ENCODE data around the gene XG.
"Not testable (repeated sequence)": the region's sequence is repeated elsewhere in the genome, so short reads cannot be mapped to it uniquely, and the experiment has no call there.

The XG gene

GRCh38 chrX:2767631-2768455 is 16.0 kb downstream of the XG start:
- TF ChIP-seq CTCF (IDR thresholded peaks at IDR 0.05; ENCODE audit: low read depth, low read length) (no peak), POLR2A (IDR thresholded peaks at IDR 0.05; ENCODE audit: extremely low read depth, insufficient read length) (no peak), MYC (IDR thresholded peaks at IDR 0.05; ENCODE audit: low read depth, low read length) (no peak), MAX (IDR thresholded peaks at IDR 0.05; ENCODE audit: low read depth, low read length) (no peak; the same call in 1 of the 2 replicates)
- DNase-seq (ENCODE audit: low read depth), result peak; percentile 53
- no peak overlapping the region for H3K4me3 ChIP-seq (ENCODE audit: low read depth, low read length)

- DNase-seq (ENCODE audit: low read depth), result no peak
- TF ChIP-seq MYC (IDR thresholded peaks at IDR 0.05; ENCODE audit: low read depth, low read length) (no peak), CTCF (IDR thresholded peaks at IDR 0.05; ENCODE audit: low read depth, low read length) (no peak), POLR2A (IDR thresholded peaks at IDR 0.05; ENCODE audit: extremely low read depth, insufficient read length) (no peak), MAX (IDR thresholded peaks at IDR 0.05; ENCODE audit: low read depth, low read length) (no peak)
- H3K4me3 ChIP-seq (ENCODE audit: low read depth, low read length), result no peak overlapping the region
Observed at GRCh38 chrX:2769615-2770014, 17.8 kb downstream of the XG start.

- not testable (repeated sequence) for DNase-seq (ENCODE audit: low read depth); H3K4me3 ChIP-seq (ENCODE audit: low read depth, low read length)
Observed at GRCh38 chrX:2773166-2774055, 21.6 kb downstream of the XG start.

GRCh38 chrX:2774057-2774456 is 22.2 kb downstream of the XG start:
- H3K4me3 ChIP-seq (ENCODE audit: low read depth, low read length), result no peak overlapping the region
- no peak for DNase-seq (ENCODE audit: low read depth)
- no peak for TF ChIP-seq POLR2A (IDR thresholded peaks at IDR 0.05; ENCODE audit: extremely low read depth, insufficient read length)
- no peak for TF ChIP-seq MYC (IDR thresholded peaks at IDR 0.05; ENCODE audit: low read depth, low read length)
- TF ChIP-seq CTCF (IDR thresholded peaks at IDR 0.05; ENCODE audit: low read depth, low read length), result no peak
- TF ChIP-seq MAX (IDR thresholded peaks at IDR 0.05; ENCODE audit: low read depth, low read length), result no peak

- no peak for DNase-seq (ENCODE audit: low read depth)
- no peak overlapping the region for H3K4me3 ChIP-seq (ENCODE audit: low read depth, low read length)
- TF ChIP-seq MAX (IDR thresholded peaks at IDR 0.05; ENCODE audit: low read depth, low read length) (no peak), CTCF (IDR thresholded peaks at IDR 0.05; ENCODE audit: low read depth, low read length) (no peak), POLR2A (IDR thresholded peaks at IDR 0.05; ENCODE audit: extremely low read depth, insufficient read length) (no peak), MYC (IDR thresholded peaks at IDR 0.05; ENCODE audit: low read depth, low read length) (no peak)
Observed at GRCh38 chrX:2774776-2775175, 22.9 kb downstream of the XG start.

GRCh38 chrX:2780472-2781225 is 28.8 kb downstream of the XG start:
- not testable (repeated sequence) for H3K4me3 ChIP-seq (ENCODE audit: low read depth, low read length); DNase-seq (ENCODE audit: low read depth)
